GM12891 (cell line): ENCODE data around the gene UBE2J2.

Source experiments
- POLR2A ChIP-seq: IDR thresholded peaks from 2 replicates; pipeline ENCODE4 v1.6.1; 2011; ENCODE audit warnings: low read depth, low read length, control low read depth
- POLR2AphosphoS5 ChIP-seq: IDR thresholded peaks from 2 replicates; pipeline ENCODE4 v1.6.1; 2011; ENCODE audit warnings: low read depth, low read length, control low read depth
- SPI1 ChIP-seq: IDR thresholded peaks from 2 replicates; pipeline ENCODE4 v1.6.1; 2011; ENCODE audit warnings: low read depth, low read length, control low read depth

- TF ChIP-seq POLR2A: no peak
- no peak for TF ChIP-seq POLR2AphosphoS5
- TF ChIP-seq SPI1: no peak
These were observed 2.8 kb downstream of the UBE2J2 start for GRCh38 chr1:1270813-1271212.
